ENCODE results near the gene MAGOH. TPM values are rescaled to one million over a fixed set of nuclear protein-coding genes. Genes with fewer than 3 reads are reported as not detected.

MAGOH gene
- polyA plus RNA-seq, 1 of the 3 experiments (the other 2 are of a cell fraction) = 26.5 TPM

DNA sequence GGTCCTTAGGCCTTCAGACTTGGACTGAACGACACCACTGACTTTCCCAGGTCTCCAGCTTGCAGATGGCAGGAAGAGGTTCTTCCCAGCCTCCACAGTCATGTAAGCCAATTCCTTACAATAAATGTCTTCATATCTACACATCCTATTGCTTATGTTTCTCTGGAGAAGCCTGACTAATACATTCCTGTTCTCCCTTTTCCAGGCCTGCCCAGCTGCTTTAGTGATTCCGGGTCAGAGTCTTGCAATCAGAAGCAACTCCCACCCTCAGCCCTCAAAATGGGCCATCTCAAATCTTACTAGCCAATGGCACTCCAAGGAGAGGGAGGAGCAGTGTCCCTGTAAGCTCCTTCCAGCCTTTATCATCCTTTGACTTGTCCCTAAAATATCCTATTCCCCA lies 58.1 kb downstream of the MAGOH start:
- H2AFZ ChIP-seq (ENCODE audit: low read depth) = peak overlapping the region; percentile 67; the same call in 1 of the 2 replicates
- H3K9me3 ChIP-seq = no peaks in the 10 kb centered on the region
- ChIA-PET CTCF (interaction anchor here (0.7 to 9.7 kb wide), 15 partner anchors 9 to 479 kb away, joined by 3 to 65 read pairs (median 4); partner anchors contain the start of gene CPT2), POLR2A (interaction anchor here (1.2 kb wide), 1 partner anchor 477 kb away, joined by 3 read pairs; no protein-coding TSS in a partner anchor)
- TF ChIP-seq, protein P1, sequence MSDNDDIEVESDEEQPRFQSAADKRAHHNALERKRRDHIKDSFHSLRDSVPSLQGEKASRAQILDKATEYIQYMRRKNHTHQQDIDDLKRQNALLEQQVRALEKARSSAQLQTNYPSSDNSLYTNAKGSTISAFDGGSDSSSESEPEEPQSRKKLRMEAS (IDR thresholded peaks at IDR 0.05; ENCODE audit: low read depth) = no peak
- TF ChIP-seq, protein P2, sequence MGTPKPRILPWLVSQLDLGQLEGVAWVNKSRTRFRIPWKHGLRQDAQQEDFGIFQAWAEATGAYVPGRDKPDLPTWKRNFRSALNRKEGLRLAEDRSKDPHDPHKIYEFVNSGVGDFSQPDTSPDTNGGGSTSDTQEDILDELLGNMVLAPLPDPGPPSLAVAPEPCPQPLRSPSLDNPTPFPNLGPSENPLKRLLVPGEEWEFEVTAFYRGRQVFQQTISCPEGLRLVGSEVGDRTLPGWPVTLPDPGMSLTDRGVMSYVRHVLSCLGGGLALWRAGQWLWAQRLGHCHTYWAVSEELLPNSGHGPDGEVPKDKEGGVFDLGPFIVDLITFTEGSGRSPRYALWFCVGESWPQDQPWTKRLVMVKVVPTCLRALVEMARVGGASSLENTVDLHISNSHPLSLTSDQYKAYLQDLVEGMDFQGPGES (IDR thresholded peaks at IDR 0.05; ENCODE audit: low read depth, low read length) = no peak
- TF ChIP-seq EZH2phosphoT487 (IDR thresholded peaks at IDR 0.05; ENCODE audit: borderline replicate concordance, low read depth) = no peak
- no peak for TF ChIP-seq GABPA (IDR thresholded peaks at IDR 0.05; ENCODE audit: low read depth)
- no peaks in the 10 kb centered on the region for H3K36me3 ChIP-seq (replicated peaks in 1 of 2; ENCODE audit: control insufficient read depth in 1 of 2, insufficient read depth in 2 of 2, low read length in 1 of 2)
- no peak overlapping the region for H3K4me2 ChIP-seq
- no peak for DNase-seq
- no peaks in the 10 kb centered on the region for H3K9me2 ChIP-seq
- H4K20me1 ChIP-seq (ENCODE audit: insufficient read depth) = no peaks in the 10 kb centered on the region
- H3K4me1 ChIP-seq (ENCODE audit: control insufficient read depth in 1 of 2, insufficient read depth in 2 of 2, low read depth in 1 of 2, low read length in 1 of 2) = peaks cover 7 to 12% of the 10 kb centered on the region in 2 experiments; a peak in 2 of 4 replicates
- no peak overlapping the region for H3K27ac ChIP-seq (ENCODE audit: low read depth in 2 of 2, low read length in 1 of 2)
- no peaks in the 10 kb centered on the region for H3K27me3 ChIP-seq (ENCODE audit: insufficient read depth)
- no peak overlapping the region for H3K4me3 ChIP-seq (ENCODE audit: low read depth in 2 of 2, low read length in 1 of 2)
- 72% methylated on average over 2 of the region's 2 CpGs for WGBS (ENCODE audit: low lambda C conversion rate)
- H3K9ac ChIP-seq = no peak overlapping the region
- no peaks in the 10 kb centered on the region for H3K79me2 ChIP-seq (ENCODE audit: insufficient read depth)
- H3F3A ChIP-seq (replicated peaks; ENCODE audit: insufficient read depth) = no peaks in the 10 kb centered on the region

Other genes with a start within 250 kb of the MAGOH start
- 2.0 and 2.9 TPM in 2 replicates for gene PODN, start 176.3 kb downstream of the MAGOH start, polyA plus RNA-seq (2012; rRNA removed)
- not detected in 2 replicates for gene SLC1A7, start 95.9 kb downstream of the MAGOH start, polyA plus RNA-seq (2012; rRNA removed)
- gene CPT2, start 41.7 kb downstream of the MAGOH start, polyA plus RNA-seq (2012; rRNA removed) = 18.6 and 21.3 TPM in 2 replicates
- 69.0 and 77.0 TPM in 2 replicates for gene CZIB, start 17.9 kb downstream of the MAGOH start, polyA plus RNA-seq (2012; rRNA removed)
- 19.9 and 24.9 TPM in 2 replicates for gene LRP8, start 89.6 kb upstream of the MAGOH start, polyA plus RNA-seq (2012; rRNA removed)
- not detected in 2 replicates for gene DMRTB1, start 220.9 kb upstream of the MAGOH start, polyA plus RNA-seq (2012; rRNA removed)